Gastroesophageal sphincter (tissue), 3 donors: ENCODE measurements around the gene MLN.

Source experiments
- POLR2A ChIP-seq, 2 donors: fragments of 450-650 bp; IDR thresholded peaks; one replicate each; pipeline ENCODE4 v1.6.1; 2017; ENCODE audit warnings: antibody characterized with exemption in 2 of 2, mild to moderate bottlenecking in 2 of 2, moderate library complexity in 1 of 2
- TF ChIP-seq, protein P1 (sequence below), 4 experiments: fragments of 200-600 bp in 2 of 4; fragments of 450-650 bp in 2 of 4; sonication (generic) in 1 of 4; IDR thresholded peaks; one replicate each; pipeline ENCODE4 v1.5.1; 2017 to 2019; ENCODE audit warnings: antibody characterized with exemption in 4 of 4, mild to moderate bottlenecking in 2 of 4, moderate library complexity in 2 of 4

DNA sequence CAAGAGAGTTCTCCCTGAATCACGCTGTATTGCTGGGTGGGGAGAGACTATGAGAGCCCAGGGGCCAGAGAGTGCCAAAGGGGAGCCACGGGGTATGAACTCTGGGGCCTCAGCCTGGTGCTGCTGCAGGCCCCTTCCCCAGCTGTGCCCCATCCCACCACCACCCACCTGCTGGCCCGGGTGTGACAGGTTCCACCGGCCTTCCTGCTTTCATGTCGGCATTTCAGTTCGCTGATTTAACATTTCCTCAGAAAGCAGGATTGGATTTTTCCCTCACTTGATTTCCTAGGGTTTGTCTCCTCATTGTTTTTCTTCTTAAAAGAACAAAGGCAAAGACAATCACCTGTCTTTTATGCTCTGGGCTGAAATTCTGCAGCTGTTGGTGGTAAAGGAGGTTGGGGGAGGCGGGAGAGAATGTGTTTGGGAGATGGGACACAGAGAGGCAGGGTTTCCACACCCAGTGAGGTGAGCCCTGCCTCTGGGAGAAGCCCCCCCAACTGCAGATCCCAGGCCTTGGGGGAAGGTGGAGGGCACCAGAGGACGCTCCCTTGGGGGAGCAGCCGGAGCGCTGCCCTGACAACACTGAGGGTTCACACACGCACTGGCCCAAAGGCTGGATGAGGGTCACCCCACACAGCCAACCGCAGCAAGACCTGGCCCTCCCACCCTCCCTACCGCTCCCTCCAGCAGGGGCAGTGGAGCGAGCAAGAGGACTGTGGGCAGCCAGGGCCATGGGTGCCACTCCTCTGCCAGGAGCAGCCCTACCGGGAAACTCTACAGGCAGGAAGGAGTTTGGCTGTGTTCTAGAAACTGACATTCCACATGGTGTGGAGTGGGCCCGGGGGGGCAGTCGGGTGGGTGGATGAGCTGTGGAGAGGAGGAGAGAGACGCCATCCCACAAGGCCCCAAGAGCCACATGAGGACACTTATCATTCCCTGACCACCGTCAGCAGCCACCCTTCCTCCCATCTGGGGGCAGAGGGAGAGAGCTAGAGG lies 10.5 kb upstream of the MLN start:
- TF ChIP-seq, protein P1, sequence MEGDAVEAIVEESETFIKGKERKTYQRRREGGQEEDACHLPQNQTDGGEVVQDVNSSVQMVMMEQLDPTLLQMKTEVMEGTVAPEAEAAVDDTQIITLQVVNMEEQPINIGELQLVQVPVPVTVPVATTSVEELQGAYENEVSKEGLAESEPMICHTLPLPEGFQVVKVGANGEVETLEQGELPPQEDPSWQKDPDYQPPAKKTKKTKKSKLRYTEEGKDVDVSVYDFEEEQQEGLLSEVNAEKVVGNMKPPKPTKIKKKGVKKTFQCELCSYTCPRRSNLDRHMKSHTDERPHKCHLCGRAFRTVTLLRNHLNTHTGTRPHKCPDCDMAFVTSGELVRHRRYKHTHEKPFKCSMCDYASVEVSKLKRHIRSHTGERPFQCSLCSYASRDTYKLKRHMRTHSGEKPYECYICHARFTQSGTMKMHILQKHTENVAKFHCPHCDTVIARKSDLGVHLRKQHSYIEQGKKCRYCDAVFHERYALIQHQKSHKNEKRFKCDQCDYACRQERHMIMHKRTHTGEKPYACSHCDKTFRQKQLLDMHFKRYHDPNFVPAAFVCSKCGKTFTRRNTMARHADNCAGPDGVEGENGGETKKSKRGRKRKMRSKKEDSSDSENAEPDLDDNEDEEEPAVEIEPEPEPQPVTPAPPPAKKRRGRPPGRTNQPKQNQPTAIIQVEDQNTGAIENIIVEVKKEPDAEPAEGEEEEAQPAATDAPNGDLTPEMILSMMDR (IDR thresholded peaks at IDR 0.05) = no peak
- no peak for TF ChIP-seq POLR2A (IDR thresholded peaks at IDR 0.05)
